HG03469 (cell line): ENCODE data around the gene NUP98.
"Not testable (repeated sequence)": the region's sequence is repeated elsewhere in the genome, so short reads cannot be mapped to it uniquely, and the experiment has no call there.

Experiments used
- ATAC-seq: cut with Tn5 transposase; IDR thresholded peaks from one replicate; pipeline ENCODE4 v1.9.1; 2021; ENCODE audit warnings: mild to moderate bottlenecking, moderate library complexity, moderate number of reproducible peaks; ENCODE audit not compliant: unreplicated experiment

The NUP98 gene

DNA sequence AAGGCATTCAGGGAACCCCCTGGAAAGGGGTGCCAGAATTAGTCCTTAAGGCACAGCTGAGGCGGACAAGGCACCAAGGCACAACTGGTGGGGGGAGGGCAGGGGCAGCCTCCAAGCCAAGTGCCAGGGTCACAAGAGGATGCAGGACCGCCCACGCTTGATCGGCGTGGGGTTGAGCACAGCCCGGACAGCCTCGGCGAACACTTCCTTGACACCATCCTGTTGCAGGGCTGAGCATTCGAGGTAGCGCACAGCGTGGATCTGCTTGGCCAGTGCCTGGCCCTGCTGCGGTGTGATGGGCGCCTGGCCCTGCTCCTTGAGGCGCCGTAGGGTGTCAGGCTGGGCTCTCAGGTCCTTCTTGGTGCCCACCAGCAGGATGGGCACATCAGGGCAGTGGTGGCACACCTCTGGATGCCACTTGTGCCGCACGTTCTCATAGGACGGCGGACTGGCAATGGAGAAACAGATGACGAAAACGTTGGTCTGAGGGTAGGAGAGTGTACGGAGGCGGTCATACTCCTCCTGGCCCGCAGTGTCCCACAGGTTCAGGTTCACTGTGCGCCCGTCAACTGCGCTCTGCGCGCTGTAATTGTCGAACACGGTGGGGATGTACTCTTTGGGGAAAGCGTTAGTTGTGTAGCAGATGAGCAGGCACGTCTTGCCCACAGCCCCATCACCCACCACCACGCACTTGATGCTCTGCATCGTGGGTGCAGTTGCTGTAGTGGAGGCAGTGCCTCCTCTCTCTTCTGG is 30.3 kb upstream of the NUP98 start:
- no peak for ATAC-seq

DNA sequence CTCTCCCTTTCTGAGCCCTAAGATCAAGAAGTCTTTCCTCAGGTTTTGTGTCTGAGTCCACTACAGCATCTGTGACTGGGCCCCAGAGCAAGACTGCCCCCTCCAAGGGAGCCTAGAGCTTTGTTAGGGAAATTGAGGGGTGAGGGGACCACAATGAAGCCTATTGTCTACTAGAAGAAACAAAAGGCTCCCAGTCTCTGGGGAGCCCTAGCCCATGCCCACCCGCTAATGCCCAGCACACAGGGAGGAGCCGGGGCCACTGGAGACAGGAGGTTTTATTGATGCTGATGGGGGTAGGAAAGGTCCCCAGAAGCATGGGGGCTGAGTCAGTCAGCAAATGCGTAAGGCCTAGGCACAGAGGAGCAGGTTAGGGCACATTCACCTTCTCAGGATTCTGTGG is 29.4 kb upstream of the NUP98 start:
- no peak for ATAC-seq

DNA sequence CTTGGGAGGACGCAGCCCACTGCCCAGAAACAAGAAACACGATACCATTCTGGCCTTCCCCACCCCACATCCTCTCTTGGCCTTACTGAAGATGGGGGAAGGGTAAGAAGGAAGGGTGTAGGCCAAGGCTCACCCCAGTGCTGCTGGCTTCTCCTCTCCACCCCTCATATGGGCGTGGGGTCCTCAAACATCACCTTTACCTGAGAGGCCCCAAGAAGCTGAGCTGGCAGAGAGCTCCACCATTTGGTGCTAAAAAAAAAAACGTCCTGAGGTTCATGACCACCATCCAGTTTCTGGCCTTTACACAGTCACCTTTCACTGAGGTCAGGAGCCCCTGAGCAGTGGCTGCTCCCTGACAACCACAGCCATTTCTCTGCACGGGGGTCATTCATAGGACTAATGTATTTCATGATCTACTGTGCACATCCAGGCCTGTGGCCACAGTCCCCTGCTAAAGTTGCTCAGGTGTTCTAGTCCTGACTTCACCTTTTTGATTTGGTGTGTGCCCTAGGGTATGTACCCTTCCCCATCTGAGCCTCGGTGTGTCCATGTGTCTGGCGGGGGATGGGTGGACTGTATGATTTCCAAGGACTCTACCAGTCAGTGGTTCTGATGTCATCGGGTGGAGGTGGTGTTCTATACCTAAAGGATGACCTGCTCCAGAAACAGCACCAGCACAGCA is 28.3 kb upstream of the NUP98 start:
- no peak for ATAC-seq

DNA sequence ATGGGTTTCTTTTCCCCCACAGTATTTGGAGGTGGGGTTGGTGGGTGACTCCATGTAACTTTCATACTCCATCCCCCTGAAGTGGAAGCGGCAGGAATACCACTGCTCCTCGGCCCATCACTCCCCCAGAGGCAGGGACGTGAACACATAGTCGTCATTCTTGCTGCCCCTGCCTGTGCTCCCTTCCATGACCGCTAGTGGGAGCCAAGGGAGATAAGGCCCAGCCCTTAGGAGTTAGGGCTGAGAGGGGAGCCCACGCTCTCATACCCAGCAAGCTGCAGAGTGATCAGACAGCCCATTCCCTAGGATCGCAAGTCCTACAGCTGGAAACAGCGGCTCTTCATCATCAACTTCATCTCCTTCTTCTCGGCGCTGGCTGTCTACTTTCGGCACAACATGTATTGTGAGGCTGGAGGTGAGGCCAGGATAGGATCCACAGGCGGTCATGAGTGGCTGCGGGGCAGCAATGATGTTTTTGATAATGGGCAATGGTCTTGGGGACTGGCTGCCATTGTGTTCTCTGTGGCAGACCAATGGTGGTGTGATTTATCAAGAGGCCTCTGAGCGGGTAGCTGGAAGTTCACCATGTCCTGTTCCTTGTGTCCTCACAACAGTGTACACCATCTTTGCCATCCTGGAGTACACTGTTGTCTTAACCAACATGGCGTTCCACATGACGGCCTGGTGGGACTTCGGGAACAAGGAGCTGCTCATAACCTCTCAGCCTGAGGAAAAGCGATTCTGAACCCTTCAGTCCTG is 27.5 kb upstream of the NUP98 start:
- peak; percentile 67 for ATAC-seq

DNA sequence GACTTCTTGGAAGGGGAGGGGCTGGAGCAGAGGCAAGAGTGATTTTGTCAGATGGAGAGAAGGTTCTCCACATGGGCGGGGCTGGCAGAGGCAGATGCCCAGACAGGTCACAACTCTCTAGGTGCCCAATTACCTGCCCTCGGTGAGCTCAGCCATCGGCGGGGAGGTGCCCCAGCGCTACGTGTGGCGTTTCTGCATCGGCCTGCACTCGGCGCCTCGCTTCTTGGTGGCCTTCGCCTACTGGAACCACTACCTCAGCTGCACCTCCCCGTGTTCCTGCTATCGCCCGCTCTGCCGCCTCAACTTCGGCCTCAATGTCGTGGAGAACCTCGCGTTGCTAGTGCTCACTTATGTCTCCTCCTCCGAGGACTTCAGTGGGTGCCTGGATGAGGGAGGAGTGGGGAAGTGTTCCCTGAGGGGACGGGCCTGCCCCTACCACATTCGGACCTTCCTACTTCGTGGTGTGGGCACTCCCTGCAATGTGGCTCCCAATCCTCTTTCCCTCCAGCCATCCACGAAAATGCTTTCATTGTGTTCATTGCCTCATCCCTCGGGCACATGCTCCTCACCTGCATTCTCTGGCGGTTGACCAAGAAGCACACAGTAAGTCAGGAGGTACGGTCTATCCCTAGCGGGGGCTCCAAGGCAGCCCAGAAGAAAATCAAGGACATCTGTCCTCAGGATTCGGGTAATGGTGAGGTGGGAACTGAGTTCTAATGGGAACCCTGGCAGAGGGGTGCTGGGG is 26.6 kb upstream of the NUP98 start:
- ATAC-seq = no peak

- ATAC-seq = no peak
Observed at GRCh38 chr11:3823303-3823702, 25.9 kb upstream of the NUP98 start.

DNA sequence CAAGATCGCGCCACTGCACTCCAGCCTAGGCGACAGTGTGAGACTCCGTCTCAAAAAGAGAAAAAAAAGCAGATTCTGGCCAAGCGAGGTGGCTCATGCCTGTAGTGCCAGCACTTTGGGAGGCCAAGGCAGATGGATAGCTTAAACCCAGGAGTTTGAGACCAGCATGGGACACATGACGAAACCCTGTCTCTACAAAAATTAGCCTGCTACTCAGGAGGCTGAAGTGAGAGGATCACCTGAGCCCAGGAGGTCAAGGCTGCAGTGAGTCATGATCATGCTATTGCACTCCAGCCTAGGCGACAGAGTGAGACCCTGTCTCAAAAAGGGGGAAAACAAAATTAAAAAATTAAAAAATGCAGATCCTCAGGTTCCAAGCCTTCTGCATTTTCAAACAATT is 25.0 kb upstream of the NUP98 start:
- no peak for ATAC-seq

- ATAC-seq = no peak
Observed at GRCh38 chr11:3820971-3821370, 23.6 kb upstream of the NUP98 start.

DNA sequence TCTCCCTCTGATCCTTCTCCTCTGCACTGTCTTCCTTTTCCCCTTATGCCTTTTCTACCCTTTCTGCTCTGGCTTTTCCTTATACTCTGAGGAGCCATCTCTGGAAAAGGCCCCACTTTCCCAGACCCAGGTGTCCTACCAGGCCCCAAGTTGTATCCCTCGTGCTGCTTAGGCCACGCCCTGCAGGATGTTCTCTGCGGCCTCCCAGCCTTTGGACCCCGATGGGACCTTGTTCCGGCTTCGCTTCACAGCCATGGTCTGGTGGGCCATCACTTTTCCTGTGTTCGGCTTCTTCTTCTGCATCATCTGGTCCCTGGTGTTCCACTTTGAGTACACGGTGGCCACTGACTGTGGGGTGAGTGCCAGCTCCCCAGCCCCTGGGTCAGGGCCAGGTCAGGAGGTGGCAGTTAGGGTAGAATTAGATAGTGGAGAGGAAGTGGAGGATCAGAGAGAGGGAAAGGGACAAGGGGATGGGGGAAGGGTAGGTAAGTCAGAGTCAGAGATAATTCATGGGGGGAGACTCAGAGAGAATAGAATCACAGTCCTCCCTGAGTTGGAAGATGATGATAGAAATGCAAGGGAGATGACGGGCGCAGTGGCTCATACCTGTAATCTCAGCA is 19.9 kb upstream of the NUP98 start:
- ATAC-seq = no peak

- no peak for ATAC-seq
Observed at GRCh38 chr11:3816673-3817072, 19.3 kb upstream of the NUP98 start.

DNA sequence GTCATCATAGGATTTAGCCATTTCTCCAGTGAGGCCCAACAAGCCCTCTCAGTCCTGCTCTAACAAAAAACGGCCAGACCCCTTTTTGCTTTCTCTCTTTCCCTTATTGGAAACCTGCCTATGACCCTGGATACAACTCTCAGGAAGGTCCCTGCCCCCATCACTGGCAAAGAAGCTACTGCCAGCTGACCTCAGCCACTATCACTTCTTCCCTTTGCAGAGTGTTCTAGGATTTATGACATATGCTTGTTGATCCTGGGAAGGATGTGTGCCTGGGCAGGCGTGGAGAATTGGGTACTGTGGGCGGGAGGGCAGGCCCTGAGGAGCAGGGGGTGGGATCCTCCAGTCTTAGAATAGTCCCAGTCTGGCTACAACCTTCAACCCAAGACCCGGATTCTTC is 18.5 kb upstream of the NUP98 start:
- no peak for ATAC-seq

DNA sequence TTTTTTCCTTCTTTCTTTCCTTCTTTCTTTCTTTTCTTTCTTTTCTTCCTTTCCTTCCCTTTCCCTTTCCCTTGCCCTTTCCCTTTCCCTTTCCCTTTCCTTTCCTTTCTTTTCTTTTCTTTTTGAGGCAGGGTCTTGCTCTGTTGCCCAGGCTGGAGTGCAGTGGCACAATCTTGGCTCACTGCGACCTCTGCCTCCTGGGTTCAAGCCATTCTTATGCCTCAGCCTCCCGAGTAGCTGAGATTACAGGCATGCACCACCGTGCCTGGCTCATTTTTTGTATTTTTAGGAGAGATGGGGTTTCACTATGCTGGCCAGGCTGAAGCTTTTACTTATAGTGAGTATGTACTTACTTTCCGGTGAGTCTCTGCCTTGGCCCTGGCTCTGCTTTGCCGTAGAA is 17.5 kb upstream of the NUP98 start:
- ATAC-seq = not testable (repeated sequence)

GRCh38 chr11:3810951-3811350 is 13.6 kb upstream of the NUP98 start:
- ATAC-seq = no peak

- no peak for ATAC-seq
Observed at GRCh38 chr11:3810446-3810845, 13.1 kb upstream of the NUP98 start.

DNA sequence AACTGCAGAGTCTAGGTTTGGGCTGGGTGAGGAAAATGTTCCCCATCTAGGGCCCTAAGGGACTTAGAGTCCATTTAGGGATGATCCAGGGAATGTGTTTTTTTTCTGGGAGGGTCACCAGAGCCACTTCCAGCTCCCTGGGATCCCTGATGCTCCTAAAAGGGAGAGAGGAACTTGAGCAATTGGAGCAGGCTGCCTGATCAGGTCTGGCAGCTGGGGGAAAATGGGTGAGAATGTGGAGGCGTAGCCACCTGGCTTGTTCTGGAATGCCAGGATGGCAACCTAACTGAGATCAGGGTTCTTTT is 12.2 kb upstream of the NUP98 start:
- ATAC-seq = no peak

DNA sequence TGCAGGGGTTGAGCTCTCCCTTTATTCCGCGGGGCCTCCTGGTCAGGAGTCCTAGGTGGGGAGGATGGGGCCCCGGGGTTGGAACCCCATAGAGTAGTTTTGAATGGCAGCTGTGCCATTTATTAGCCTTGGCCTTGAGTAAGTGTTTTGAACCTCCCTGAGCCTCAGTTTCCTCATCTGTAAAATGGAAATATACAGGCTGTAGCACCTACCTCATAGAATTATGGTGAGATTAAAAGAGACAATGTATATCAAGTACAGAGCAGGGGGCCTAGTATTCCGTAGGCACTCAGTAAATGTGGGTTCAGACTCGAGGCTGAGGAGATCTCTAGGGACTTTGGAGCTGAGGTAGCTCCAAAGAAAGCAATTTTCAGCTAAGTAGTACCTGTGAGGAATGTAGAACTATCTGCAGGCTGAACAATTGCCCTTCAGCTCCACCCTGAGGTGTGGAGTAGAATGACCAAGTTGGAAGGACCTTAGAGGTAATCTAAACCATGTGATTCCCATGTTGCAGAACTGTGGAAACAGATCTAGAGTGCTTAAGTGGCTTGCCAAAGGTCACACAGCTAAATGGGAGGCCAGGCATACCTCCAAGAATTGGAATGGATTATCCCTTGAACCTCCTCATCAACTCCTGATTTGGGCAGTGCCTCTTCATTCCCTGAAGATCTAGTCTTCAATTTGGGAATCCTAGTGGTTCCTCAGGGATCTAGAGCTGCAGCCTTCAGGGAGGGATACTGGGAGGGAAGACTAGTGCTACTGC is 11.7 kb upstream of the NUP98 start:
- ATAC-seq = peak; percentile 52

GRCh38 chr11:3807909-3808860 is 10.8 kb upstream of the NUP98 start, which contains the start of gene PGAP2:
TSS of gene PGAP2 (plus strand) at chr11:3808560. CDS start at chr11:3811260, 2,700 bp downstream.
- no peak for ATAC-seq

- ATAC-seq = no peak
Observed at GRCh38 chr11:3803726-3804495, 6.6 kb upstream of the NUP98 start.
